Breast epithelium (tissue), 3 donors: ENCODE measurements around the gene ZNF319.

ENCODE experiments used
- POLR2A ChIP-seq: fragments of 450-650 bp; IDR thresholded peaks from one replicate; pipeline ENCODE4 v1.6.1; 2016; ENCODE audit warnings: antibody characterized with exemption, mild to moderate bottlenecking, moderate library complexity
- POLR2AphosphoS5 ChIP-seq, 3 donors: sonication (generic); formaldehyde crosslinking; IDR thresholded peaks; one replicate each; pipeline ENCODE4 v1.6.1; 2017; ENCODE audit warnings: antibody characterized with exemption in 3 of 3
- TF ChIP-seq, protein P1 (sequence below), 3 donors: fragments of 450-650 bp; IDR thresholded peaks; one replicate each; pipeline ENCODE4 v1.5.1; 2016 to 2017; ENCODE audit warnings: antibody characterized with exemption in 3 of 3, mild to moderate bottlenecking in 3 of 3, moderate library complexity in 3 of 3

DNA sequence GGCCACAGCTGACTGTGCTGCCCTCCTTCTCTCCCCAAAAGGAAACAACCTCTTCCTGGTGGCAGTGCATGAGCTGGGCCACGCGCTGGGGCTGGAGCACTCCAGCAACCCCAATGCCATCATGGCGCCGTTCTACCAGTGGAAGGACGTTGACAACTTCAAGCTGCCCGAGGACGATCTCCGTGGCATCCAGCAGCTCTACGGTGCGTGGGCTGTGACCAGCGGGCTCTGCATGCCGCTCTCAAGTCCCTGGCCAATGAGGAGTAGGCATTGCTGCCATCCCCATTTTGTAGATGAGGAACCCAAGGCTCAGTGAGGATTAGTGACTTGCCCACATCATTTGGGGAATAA, 40.0 kb upstream of the ZNF319 start:
- TF ChIP-seq POLR2A (no peak), POLR2AphosphoS5 (IDR thresholded peaks at IDR 0.05) (no peak)
- TF ChIP-seq, protein P1, sequence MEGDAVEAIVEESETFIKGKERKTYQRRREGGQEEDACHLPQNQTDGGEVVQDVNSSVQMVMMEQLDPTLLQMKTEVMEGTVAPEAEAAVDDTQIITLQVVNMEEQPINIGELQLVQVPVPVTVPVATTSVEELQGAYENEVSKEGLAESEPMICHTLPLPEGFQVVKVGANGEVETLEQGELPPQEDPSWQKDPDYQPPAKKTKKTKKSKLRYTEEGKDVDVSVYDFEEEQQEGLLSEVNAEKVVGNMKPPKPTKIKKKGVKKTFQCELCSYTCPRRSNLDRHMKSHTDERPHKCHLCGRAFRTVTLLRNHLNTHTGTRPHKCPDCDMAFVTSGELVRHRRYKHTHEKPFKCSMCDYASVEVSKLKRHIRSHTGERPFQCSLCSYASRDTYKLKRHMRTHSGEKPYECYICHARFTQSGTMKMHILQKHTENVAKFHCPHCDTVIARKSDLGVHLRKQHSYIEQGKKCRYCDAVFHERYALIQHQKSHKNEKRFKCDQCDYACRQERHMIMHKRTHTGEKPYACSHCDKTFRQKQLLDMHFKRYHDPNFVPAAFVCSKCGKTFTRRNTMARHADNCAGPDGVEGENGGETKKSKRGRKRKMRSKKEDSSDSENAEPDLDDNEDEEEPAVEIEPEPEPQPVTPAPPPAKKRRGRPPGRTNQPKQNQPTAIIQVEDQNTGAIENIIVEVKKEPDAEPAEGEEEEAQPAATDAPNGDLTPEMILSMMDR (IDR thresholded peaks at IDR 0.05) = no peak
